Keratinocyte (primary cell): ENCODE measurements around the gene RNASEH2B. TPM values are rescaled to one million over a fixed set of nuclear protein-coding genes. Genes with fewer than 3 reads are reported as not detected.

Experiments used
- DNase-seq: peaks from one replicate; pipeline ENCODE4 v3.0.0-alpha.2; 2011; ENCODE audit warnings: low read depth, missing footprints, low spot score
- FAIRE-seq: peaks from 2 replicates; lab custom pipeline; 2011; peaks lifted over from hg19 to GRCh38; lab: Jason Lieb, UNC
- H2AFZ ChIP-seq: 2 replicates; pipeline ENCODE4 v1.6.0; 2012; ENCODE audit warnings: low read length, control low read depth, inconsistent platforms; ENCODE audit not compliant: control insufficient read depth
- H3K27ac ChIP-seq: 2 replicates; pipeline ENCODE4 v1.5.1; 2011; ENCODE audit warnings: low read length; ENCODE audit not compliant: control insufficient read depth, insufficient read depth
- H3K27me3 ChIP-seq: 3 replicates; pipeline ENCODE4 v1.6.0; 2011; ENCODE audit warnings: low read length; ENCODE audit not compliant: control insufficient read depth, insufficient read depth; ENCODE audit errors: extremely low read depth
- H3K36me3 ChIP-seq, 2 experiments: 2 replicates in 1 of 2; 3 replicates in 1 of 2; pipeline ENCODE4 v1.5.1; 2011; ENCODE audit warnings: low read length in 2 of 2, mild to moderate bottlenecking in 1 of 2; ENCODE audit not compliant: control insufficient read depth in 2 of 2, insufficient read depth in 2 of 2; ENCODE audit errors: extremely low read depth in 1 of 2
- H3K4me1 ChIP-seq: 3 replicates; pipeline ENCODE4 v1.5.1; 2011; ENCODE audit warnings: low read length; ENCODE audit not compliant: control insufficient read depth, insufficient read depth; ENCODE audit errors: extremely low read depth
- H3K4me2 ChIP-seq: 3 replicates; pipeline ENCODE4 v1.6.0; 2011; ENCODE audit warnings: low read depth, low read length; ENCODE audit not compliant: control insufficient read depth, insufficient read depth; ENCODE audit errors: extremely low read depth
- H3K4me3 ChIP-seq, 3 experiments: fragments of 200-600 bp in 1 of 3; sonication (generic) in 1 of 3; 2 replicates in 2 of 3; 3 replicates in 1 of 3; pipeline ENCODE4 v1.5.1; 2011 to 2016; ENCODE audit warnings: low read length in 3 of 3, mild to moderate bottlenecking in 3 of 3, control low read depth in 2 of 3, inconsistent platforms in 1 of 3, low read depth in 1 of 3, mixed read lengths in 1 of 3, mixed run types in 1 of 3, moderate library complexity in 1 of 3; ENCODE audit not compliant: control insufficient read depth in 2 of 3, insufficient read depth in 2 of 3; ENCODE audit errors: extremely low read depth in 1 of 3
- H3K79me2 ChIP-seq: 2 replicates; pipeline ENCODE4 v1.6.0; 2012; ENCODE audit warnings: low read length; ENCODE audit not compliant: control insufficient read depth, insufficient read depth
- H3K9ac ChIP-seq: 3 replicates; pipeline ENCODE4 v1.6.0; 2011; ENCODE audit warnings: low read length; ENCODE audit not compliant: control insufficient read depth, insufficient read depth; ENCODE audit errors: extremely low read depth
- H3K9me1 ChIP-seq: 3 replicates; pipeline ENCODE4 v1.6.0; 2011; ENCODE audit warnings: low read length; ENCODE audit not compliant: control insufficient read depth, insufficient read depth; ENCODE audit errors: extremely low read depth
- H3K9me3 ChIP-seq: 2 replicates; pipeline ENCODE4 v1.5.1; 2012; ENCODE audit warnings: low read depth, low read length; ENCODE audit not compliant: control insufficient read depth
- H4K20me1 ChIP-seq: 3 replicates; pipeline ENCODE4 v1.6.0; 2011; ENCODE audit warnings: low read length; ENCODE audit not compliant: control insufficient read depth, insufficient read depth; ENCODE audit errors: extremely low read depth
- CTCF ChIP-seq, 3 experiments: IDR thresholded peaks in 1 of 3; conservative IDR thresholded peaks in 1 of 3; optimal IDR thresholded peaks in 1 of 3; 2 replicates in 2 of 3; 3 replicates in 1 of 3; pipeline versions ENCODE3 to v1.5.1; 2011; ENCODE audit warnings: low read length in 3 of 3, mild to moderate bottlenecking in 3 of 3, moderate library complexity in 2 of 3, control low read depth in 1 of 3, inconsistent platforms in 1 of 3; ENCODE audit not compliant: insufficient read depth in 2 of 3; ENCODE audit errors: extremely low read depth in 1 of 3
- EZH2 ChIP-seq: IDR thresholded peaks from one replicate; pipeline ENCODE4 v1.6.1; 2012; ENCODE audit warnings: inconsistent platforms, mild to moderate bottlenecking, low read length, moderate library complexity
- dilution Hi-C: fragments of 300-500 bp; cut with MboI; formaldehyde crosslinking; loops from one replicate; pipeline ENCODE4 v1.7.0; 2020; ENCODE audit warnings: low sequenced_read_pairs; ENCODE audit not compliant: extremely low pct_ligation_motif_present
- polyA plus RNA-seq, 5 experiments: library from polyadenylated mRNA; depleted of rRNA in 3 of 5; stranded (reverse) in 3 of 5; stranded (forward) in 1 of 5; unstranded in 1 of 5; fragments of >200 nt; gene quantifications; 1 replicate in 1 of 5; 2 replicates in 3 of 5; 3 replicates in 1 of 5; pipeline versions ENCODE4 v1.2.1 to v1.2.3, GENCODE V29; 2011 to 2012; ENCODE audit warnings: missing spikeins in 2 of 5, low read depth in 1 of 5, low replicate concordance in 1 of 5

RNASEH2B gene
- polyA plus RNA-seq, 1 donor (not counting 4 experiments of a cell fraction or from before 2014, with no cell fraction given): 26.1 TPM

GRCh38 chr13:50916701-50917184, 7.2 kb downstream of the RNASEH2B start:
- Histone ChIP-seq H3K4me3 (no peak overlapping the region), H3K36me3 (no peaks in the 10 kb centered on the region), H3K4me2 (no peak overlapping the region), H3K9me1 (no peaks in the 10 kb centered on the region), H2AFZ (no peak overlapping the region), H3K79me2 (peaks cover 16% of the 10 kb centered on the region), H3K9me3 (no peaks in the 10 kb centered on the region), H3K27me3 (no peaks in the 10 kb centered on the region), H4K20me1 (no peaks in the 10 kb centered on the region), H3K27ac (no peak overlapping the region), H3K4me1 (peaks cover 5% of the 10 kb centered on the region), H3K9ac (no peak overlapping the region)
- FAIRE-seq (no peak), DNase-seq (no peak)
- TF ChIP-seq CTCF (optimal IDR thresholded peaks at IDR 0.05 in 1 of 3, IDR thresholded peaks at IDR 0.05 in 1 of 3, conservative IDR thresholded peaks at IDR 0.05 in 1 of 3; ENCODE audit: extremely low read depth in 1 of 3, insufficient read depth in 2 of 3, low read length in 3 of 3) (no peak), EZH2 (no peak)
- dilution Hi-C loops: no loop called here

GRCh38 chr13:50917572-50917971, 8.0 kb downstream of the RNASEH2B start:
- Histone ChIP-seq H3K79me2 (peaks cover 10% of the 10 kb centered on the region), H3K27ac (no peak overlapping the region), H3K9me3 (no peaks in the 10 kb centered on the region), H3K4me2 (no peak overlapping the region), H3K4me3 (no peak overlapping the region), H3K9ac (no peak overlapping the region), H4K20me1 (no peaks in the 10 kb centered on the region), H3K9me1 (no peaks in the 10 kb centered on the region), H2AFZ (no peak overlapping the region), H3K36me3 (no peaks in the 10 kb centered on the region), H3K27me3 (no peaks in the 10 kb centered on the region), H3K4me1 (no peaks in the 10 kb centered on the region)
- DNase-seq: no peak
- dilution Hi-C loops: no loop called here
- TF ChIP-seq EZH2: no peak
- TF ChIP-seq CTCF (optimal IDR thresholded peaks at IDR 0.05 in 1 of 3, IDR thresholded peaks at IDR 0.05 in 1 of 3, conservative IDR thresholded peaks at IDR 0.05 in 1 of 3; ENCODE audit: extremely low read depth in 1 of 3, insufficient read depth in 2 of 3, low read length in 3 of 3): no peak
- no peak for FAIRE-seq
